Measurements from ENCODE around the gene MCM7. TPM values are rescaled to one million over a fixed set of nuclear protein-coding genes. Genes with fewer than 3 reads are reported as not detected.

MCM7 gene
- total and polyA plus RNA-seq, 10 of the 15 experiments (the other 5 are each of a cell fraction or from before 2014, with no cell fraction given): 183 to 383 (median 244) TPM

GRCh38 chr7:100132126-100132525 lies 30.9 kb upstream of the MCM7 start (continued):
- no peak for TF ChIP-seq MLLT1 (IDR thresholded peaks at IDR 0.05)
- no peak for TF ChIP-seq BCL3 (IDR thresholded peaks at IDR 0.05; ENCODE audit: borderline replicate concordance, insufficient read depth, low read depth, low read length, poor library complexity, severe bottlenecking)
- no peak for TF ChIP-seq CUX1 (IDR thresholded peaks at IDR 0.05; ENCODE audit: insufficient replicate concordance, low read depth, low read length)
